GM21717 (cell line): ENCODE results near the gene PERCC1.

Experiments
- ATAC-seq: cut with Tn5 transposase; IDR thresholded peaks from one replicate; pipeline ENCODE4 v1.9.1; 2021; ENCODE audit warnings: mild to moderate bottlenecking, moderate library complexity; ENCODE audit not compliant: unreplicated experiment

Gene PERCC1

DNA sequence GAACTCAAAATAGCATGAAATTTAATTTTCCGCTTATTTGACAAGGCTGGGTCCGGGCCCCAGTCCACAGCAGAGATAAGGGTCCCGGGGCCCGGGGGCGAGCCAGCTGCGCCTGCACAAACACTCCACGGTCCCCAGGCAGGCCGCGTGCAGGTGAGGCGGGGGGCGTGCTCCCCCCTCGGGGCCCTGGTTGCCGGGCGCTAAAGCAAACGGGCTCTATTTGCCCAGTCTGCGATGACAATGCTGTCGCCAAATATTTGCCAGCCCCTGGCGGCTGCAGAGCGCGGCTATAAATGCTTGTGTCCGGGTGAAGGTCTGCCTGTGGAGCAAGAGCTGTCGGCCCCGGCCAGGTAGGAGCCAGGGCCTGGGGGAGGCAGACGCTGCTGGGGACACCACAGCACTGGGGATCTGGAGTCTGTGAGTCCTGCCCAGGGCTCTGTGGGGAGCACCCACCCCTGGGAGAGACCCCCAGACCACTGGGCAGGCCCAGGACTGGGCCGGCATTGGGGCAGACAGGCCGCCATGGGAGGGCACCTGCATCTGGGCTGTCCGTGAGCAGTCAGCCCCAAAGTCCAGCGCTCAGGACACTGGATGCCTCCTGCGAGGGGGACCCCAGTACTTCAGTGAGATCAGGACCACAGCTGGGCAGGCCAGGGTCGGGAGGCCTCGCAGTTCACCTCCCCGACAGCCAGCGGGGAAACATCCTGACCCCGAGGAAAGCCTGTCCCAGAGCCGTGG is at the start of gene PERCC1:
PERCC1 (plus strand) TSS at position 320 of the 738 bp plus-strand sequence. CDS start 1,516 bp downstream, outside the sequence.
- ATAC-seq, result no peak

GRCh38 chr16:1381612-1382406 is 49.1 kb upstream of the PERCC1 start:
- no peak for ATAC-seq

DNA sequence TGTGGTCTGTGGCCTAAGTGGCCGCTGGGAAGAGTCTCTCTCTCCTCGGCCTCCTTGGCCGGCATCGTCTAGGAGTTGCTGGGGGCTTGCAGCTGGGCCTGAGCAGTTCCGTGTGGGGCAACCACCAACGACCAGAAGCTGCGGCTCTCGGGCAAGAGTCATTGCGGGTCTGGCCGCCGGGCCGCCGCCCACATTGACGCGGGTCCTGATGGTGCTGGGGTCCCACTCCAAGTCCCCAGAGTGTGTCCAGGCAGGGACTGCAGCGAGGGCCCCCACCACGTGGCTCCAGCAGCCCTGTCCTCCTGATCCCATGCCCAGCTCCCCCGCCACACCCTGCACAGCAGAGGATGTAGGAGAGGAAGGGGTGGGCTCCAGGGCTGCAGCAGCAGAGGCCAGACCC is 47.3 kb upstream of the PERCC1 start:
- ATAC-seq, result no peak

- no peak for ATAC-seq
These were observed 45.6 kb upstream of the PERCC1 start for GRCh38 chr16:1385232-1385631.

- ATAC-seq, result no peak
These were observed 43.5 kb upstream of the PERCC1 start for GRCh38 chr16:1387331-1387730.

- ATAC-seq, result no peak
These were observed 41.1 kb upstream of the PERCC1 start for GRCh38 chr16:1389762-1390161.

DNA sequence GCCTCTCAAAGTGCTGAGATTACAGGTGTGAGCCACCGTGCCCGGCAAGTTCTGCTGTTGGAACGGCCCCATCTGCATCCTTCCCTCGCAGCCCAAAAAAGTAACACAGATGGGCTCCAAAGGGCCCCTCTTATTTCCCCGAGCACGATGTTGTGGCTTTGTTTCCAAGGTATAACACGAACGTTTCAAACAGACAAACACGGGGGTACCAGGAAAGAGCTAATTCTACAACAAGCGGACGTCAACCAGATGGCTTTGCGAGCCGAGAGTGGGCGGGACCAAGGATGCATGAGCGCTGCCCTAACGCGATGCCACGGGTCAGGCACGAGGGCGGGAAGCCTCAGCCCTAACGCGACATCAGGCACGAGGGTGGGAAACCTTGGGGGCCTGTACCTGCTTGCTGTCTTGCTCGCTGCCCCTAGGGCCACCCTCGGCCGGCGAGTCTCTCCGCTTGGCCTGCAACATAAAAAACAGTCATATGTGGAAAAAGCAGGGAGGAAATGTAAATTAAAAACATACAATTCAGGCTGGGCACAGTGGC is 40.6 kb upstream of the PERCC1 start:
- no peak for ATAC-seq

DNA sequence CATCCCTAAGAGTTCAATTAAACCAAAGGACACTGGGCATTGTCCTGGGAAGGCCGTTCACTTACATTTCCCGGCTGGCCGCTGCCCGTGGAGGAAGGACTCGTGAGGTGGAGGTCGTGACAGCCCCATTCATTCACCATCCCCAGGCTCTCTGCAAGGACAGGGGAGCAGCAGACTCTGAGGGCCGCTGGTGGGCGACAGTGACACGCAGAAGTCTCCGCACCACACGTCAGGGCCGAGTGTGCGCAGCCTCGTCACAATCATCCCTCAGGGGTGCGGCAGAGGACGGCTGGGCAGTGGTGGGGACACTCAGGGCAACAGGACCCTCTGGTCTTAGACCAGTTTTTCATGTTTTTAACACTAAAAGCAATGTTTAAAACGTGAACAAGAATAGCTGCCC is 38.1 kb upstream of the PERCC1 start:
- ATAC-seq, result no peak

GRCh38 chr16:1393613-1394176 is 37.2 kb upstream of the PERCC1 start:
- ATAC-seq, result no peak

DNA sequence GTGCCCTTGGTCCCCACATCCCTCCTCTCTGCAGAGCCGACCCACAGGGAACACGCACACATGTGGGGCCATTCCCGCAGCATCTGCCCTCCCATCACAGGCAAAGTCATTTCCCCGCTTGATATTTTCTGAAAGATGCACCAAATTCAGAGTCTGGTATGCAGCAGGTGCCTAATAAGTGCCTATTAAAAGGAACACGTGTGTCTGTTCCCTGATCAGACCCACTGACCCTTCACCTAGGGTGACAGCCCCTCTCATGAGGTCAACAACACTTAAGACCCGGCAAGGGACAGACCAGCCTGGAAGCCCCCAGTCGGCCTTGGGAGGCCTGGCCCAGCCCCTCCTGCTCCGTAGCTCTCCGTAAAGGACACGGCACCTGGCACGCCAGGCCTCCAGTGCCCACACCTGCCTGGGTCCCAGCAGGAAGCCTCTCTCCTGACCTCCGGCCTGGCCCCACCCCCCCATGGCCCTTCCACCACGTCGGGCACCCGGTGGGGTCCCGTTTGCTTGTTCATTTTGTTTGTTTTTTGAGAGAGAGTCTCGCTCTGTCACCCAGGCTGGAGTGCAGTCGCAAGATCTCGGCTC is 36.4 kb upstream of the PERCC1 start:
- no peak for ATAC-seq

GRCh38 chr16:1395444-1396031 is 35.3 kb upstream of the PERCC1 start:
- no peak for ATAC-seq

DNA sequence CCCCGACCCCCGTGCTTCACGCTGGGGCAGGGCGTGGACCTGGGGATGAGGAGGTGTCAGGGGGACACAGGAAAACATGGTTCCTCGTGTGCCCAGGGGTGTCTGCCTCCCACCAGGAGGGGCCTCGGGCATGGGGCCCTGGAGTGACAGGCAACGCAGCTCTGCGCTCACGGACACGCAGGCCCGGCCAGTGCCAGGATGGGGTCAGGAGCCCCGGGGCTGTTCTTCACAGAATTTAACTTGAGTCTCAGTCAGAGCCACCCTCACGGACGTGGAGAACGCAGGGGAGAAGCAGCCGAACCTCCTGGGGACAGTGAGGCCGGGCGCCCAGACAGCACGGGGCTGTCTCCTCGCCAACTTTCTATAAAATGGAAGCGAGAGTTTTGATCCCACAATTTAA is 33.1 kb upstream of the PERCC1 start:
- ATAC-seq, result no peak

- ATAC-seq, result no peak
These were observed 32.5 kb upstream of the PERCC1 start for GRCh38 chr16:1398351-1398750.

- no peak for ATAC-seq
These were observed 31.9 kb upstream of the PERCC1 start for GRCh38 chr16:1398826-1399581.

GRCh38 chr16:1401061-1401757 is 29.7 kb upstream of the PERCC1 start:
- no peak for ATAC-seq

- ATAC-seq, result no peak
These were observed 29.1 kb upstream of the PERCC1 start for GRCh38 chr16:1401758-1402154.

GRCh38 chr16:1403036-1403435 is 27.8 kb upstream of the PERCC1 start:
- ATAC-seq, result no peak

DNA sequence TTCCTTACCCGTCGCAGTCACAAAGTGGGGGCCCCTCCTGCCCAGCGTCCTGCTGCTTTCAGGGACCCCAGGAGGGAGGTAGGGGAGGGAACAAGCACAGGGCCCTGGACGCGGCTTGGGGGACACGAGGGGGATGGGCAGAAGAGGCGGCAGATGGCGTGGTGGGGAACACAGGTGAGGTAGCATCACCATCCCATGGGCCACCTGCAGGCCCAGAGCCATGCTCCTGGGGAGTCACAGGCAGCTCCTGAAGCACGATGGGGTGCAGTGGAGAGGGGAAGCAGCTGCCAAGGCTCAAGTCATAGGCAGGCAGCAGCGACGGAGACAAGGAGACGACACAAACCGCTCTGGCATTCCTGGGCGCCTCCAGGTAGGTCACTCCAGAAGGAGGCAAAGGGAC is 27.1 kb upstream of the PERCC1 start:
- ATAC-seq, result no peak

DNA sequence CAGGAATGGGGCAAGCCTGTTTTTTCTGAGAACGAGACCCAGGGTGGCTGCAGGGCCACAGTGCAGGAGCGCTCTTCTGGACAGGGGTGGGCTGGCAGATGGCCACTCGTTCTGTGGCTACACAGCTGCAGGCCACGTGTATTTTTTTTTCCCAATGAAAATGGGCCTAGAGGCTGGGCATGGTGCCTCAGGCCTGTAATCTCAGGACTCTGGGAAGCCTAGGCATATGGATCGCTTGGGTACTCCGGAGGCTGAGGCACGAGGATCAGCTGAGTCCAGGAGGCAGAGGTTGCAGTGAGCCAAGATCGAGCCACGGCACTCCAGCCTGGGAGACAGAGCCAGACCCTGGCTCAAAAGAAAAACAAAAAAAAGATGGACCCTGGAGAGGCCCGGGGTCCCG is 23.1 kb upstream of the PERCC1 start:
- ATAC-seq, result no peak
